ENCODE data around the gene SPAG5.
A peak's percentile ranks its signal among the peaks of the same experiment; 100 is the strongest.

The SPAG5 gene

DNA sequence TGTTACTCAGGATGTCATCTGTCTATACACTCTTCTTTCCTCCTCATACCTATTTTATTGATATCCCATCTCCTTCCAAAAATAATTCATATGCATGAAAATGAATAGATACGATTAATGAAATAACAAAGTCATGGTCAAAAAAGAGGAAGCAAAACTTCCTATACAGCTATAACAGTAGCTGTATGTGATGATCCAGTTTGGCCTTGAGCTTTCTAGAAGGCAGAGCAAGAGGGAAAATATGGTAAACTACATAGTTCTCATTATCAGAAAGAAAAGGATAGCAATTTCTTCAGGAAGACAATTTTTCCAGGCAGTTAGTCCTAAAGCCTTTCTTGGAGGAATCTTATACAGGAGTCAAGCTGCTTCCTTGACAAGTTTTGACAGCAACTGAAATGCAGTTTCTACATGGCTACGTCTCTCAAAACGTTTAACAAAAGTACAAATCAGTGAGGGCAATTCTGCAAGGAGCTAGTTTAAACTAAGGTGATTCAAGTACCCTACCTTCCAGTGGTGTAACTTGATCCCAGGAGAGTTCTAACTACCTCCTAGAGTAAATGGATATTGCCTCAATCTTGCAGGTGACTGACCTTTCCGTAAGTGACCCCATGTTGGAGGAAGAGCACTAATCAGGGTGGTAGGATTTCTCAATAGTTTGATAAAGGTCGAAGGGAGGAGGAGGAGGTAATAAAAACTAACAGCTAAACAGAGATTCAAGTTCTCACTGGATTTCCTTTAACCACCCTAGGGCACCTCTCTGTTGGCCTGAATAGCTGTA is 1.0 kb downstream of the SPAG5 start:
- TF ChIP-seq, protein P1, sequence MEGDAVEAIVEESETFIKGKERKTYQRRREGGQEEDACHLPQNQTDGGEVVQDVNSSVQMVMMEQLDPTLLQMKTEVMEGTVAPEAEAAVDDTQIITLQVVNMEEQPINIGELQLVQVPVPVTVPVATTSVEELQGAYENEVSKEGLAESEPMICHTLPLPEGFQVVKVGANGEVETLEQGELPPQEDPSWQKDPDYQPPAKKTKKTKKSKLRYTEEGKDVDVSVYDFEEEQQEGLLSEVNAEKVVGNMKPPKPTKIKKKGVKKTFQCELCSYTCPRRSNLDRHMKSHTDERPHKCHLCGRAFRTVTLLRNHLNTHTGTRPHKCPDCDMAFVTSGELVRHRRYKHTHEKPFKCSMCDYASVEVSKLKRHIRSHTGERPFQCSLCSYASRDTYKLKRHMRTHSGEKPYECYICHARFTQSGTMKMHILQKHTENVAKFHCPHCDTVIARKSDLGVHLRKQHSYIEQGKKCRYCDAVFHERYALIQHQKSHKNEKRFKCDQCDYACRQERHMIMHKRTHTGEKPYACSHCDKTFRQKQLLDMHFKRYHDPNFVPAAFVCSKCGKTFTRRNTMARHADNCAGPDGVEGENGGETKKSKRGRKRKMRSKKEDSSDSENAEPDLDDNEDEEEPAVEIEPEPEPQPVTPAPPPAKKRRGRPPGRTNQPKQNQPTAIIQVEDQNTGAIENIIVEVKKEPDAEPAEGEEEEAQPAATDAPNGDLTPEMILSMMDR (IDR thresholded peaks at IDR 0.05; ENCODE audit: control insufficient read depth, insufficient read depth, low read depth, low read length, missing control alignments) = no peak
- DNase-seq (ENCODE audit: low read depth) = no peak
- peak overlapping the region; percentile 90 for H3K4me3 ChIP-seq (ENCODE audit: control insufficient read depth, low read depth, low read length)

DNA sequence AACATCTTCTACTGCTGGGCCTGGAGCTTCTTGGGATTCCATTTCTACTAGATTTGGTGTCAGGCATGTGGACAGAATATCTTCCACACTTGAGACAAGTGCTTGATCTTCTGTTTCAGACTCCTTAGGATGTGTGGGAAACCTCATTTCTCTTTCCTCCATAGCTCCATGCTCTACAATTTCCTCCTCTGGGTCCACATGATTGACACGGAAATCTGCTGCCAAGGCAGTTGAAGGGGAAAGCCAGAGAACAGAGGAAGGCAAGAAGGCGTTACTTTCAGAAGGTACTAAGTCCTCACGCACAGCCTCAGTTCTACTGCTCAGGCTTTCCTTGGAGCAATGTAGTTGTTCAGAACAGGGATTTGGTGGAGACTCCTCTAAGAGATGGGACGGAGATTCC is 6.6 kb downstream of the SPAG5 start:
- H3K4me3 ChIP-seq (ENCODE audit: control insufficient read depth, low read depth, low read length) = no peak overlapping the region
- TF ChIP-seq, protein P1 (IDR thresholded peaks at IDR 0.05; ENCODE audit: control insufficient read depth, insufficient read depth, low read depth, low read length, missing control alignments) = no peak
- no peak for DNase-seq (ENCODE audit: low read depth)

DNA sequence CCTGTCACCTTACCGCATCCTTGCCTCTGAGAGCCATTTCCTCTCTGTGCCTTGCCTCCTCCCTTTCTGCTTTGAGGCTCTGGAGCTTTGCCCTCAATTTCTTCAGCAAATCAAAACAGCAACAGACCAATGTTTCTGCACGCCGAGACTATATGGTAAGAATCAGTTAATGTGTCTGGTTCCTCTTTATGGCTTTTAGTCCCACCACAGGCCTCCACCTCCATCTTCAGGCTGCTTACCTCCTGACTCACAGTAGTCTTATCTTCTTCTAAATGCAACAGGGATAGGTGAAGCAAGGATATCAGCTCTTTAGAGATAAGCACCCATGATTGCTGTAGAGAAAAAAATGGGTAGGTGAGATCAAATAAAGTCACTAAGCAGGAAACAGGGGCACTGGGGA is 13.0 kb downstream of the SPAG5 start:
- TF ChIP-seq, protein P1 (IDR thresholded peaks at IDR 0.05; ENCODE audit: control insufficient read depth, insufficient read depth, low read depth, low read length, missing control alignments) = no peak
- H3K4me3 ChIP-seq (ENCODE audit: control insufficient read depth, low read depth, low read length) = no peak overlapping the region
- DNase-seq (ENCODE audit: low read depth) = no peak

DNA sequence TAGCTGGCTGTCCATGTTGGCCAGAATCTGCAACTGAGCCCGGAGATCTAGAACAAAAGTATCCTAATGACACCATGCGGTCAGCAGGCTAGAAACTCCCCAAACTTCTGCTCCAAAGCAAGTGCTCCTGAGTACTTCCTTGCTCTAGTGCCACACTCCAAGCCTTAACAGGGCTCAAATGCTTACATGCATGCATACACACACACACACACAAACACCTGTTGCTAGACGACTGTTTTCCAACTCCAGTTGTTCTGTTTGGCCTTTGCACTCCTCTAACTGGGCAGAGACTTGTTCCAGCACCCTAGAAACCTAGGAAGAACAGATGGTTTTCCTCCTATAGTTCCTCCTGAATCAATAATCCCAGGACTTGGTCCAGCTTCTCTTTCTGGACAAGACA is 14.4 kb downstream of the SPAG5 start:
- DNase-seq (ENCODE audit: low read depth) = no peak
- TF ChIP-seq, protein P1 (IDR thresholded peaks at IDR 0.05; ENCODE audit: control insufficient read depth, insufficient read depth, low read depth, low read length, missing control alignments) = no peak
- no peak overlapping the region for H3K4me3 ChIP-seq (ENCODE audit: control insufficient read depth, low read depth, low read length)

DNA sequence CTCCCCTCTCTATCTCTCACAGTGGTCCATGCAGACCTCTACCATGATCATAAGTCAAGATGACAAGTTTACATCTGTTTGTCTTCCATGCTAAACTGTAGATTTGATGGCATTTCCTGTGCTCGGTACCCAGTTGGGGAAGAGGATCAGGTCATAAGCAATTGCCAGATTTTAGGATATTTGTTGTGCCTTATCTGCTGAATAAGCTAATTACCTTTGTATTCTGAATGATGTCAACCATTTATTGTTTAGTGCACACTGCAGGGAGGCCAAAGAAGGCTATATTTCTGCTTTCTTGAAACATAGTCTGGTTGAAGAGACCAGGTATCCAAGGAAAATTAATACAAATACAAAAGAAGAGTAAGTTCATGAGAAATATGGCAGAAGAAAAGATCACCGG is 16.3 kb downstream of the SPAG5 start:
- TF ChIP-seq, protein P1 (IDR thresholded peaks at IDR 0.05; ENCODE audit: control insufficient read depth, insufficient read depth, low read depth, low read length, missing control alignments) = no peak

DNA sequence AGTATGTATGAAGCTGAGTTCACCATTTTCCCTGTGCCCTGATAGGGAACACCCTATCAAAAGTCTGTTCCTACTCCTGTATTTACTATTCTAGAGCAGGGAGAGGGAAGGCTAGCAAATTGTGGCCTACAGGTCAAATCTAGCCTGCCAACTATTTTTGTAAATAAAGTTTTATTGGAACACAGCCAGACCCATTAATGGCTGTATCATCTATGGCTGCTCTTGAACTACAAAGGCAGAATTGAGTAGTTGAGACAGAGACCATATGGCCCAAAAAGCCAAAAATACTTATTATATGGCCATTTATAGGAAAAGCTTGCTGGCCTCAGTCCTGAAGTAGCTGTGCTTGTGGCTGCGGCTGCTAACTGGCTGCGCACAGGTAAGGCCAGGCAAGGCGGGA is 17.9 kb downstream of the SPAG5 start:
- TF ChIP-seq, protein P1 (IDR thresholded peaks at IDR 0.05; ENCODE audit: control insufficient read depth, insufficient read depth, low read depth, low read length, missing control alignments) = no peak
- no peak overlapping the region for H3K4me3 ChIP-seq (ENCODE audit: control insufficient read depth, low read depth, low read length)
- no peak for DNase-seq (ENCODE audit: low read depth)

More for the DNA sequence above, 16.3 kb downstream of the SPAG5 start:
- DNase-seq (ENCODE audit: low read depth) = no peak
- no peak overlapping the region for H3K4me3 ChIP-seq (ENCODE audit: control insufficient read depth, low read depth, low read length)

Measured in AG09309 (cell line).